Peyer's patch (tissue), 4 donors: ENCODE measurements around the gene MOB3B. TPM values are rescaled to one million over a fixed set of nuclear protein-coding genes. Genes with fewer than 3 reads are reported as not detected.

Experiments used
- DNase-seq, 3 donors: peaks; one replicate each; pipeline ENCODE4 v3.0.0-alpha.2; 2017 to 2019
- H3K27ac ChIP-seq, 4 donors: fragments of 200-600 bp; sonication (generic); one replicate each; pipeline ENCODE4 v1.5.1; 2016 to 2019
- H3K27me3 ChIP-seq, 2 donors: fragments of 200-600 bp; sonication (generic); one replicate each; pipeline ENCODE4 v1.5.1; 2019
- H3K36me3 ChIP-seq, 3 donors: fragments of 200-600 bp; sonication (generic); one replicate each; pipeline ENCODE4 v1.5.1; 2016 to 2019
- H3K4me1 ChIP-seq, 4 donors: fragments of 200-600 bp; sonication (generic); one replicate each; pipeline ENCODE4 v1.5.1; 2016 to 2019
- H3K4me3 ChIP-seq, 4 donors: fragments of 200-600 bp; sonication (generic); 1 replicate in 3 of 4; 2 replicates in 1 of 4; pipeline ENCODE4 v1.5.1; 2016 to 2019; ENCODE audit warnings: mild to moderate bottlenecking in 1 of 4
- H3K9me3 ChIP-seq, 4 donors: fragments of 200-600 bp; sonication (generic); one replicate each; pipeline ENCODE4 v1.5.1; 2016 to 2019; ENCODE audit warnings: mild to moderate bottlenecking in 1 of 4
- CTCF ChIP-seq, 6 experiments: fragments of 450-650 bp in 4 of 6; fragments of 200-600 bp in 2 of 6; sonication (generic) in 1 of 6; IDR thresholded peaks; one replicate each; pipeline ENCODE4 v1.5.1; 2017 to 2019; ENCODE audit warnings: antibody characterized with exemption in 6 of 6, mild to moderate bottlenecking in 3 of 6, moderate library complexity in 1 of 6
- POLR2A ChIP-seq, 2 donors: fragments of 450-650 bp; IDR thresholded peaks; one replicate each; pipeline ENCODE4 v1.5.1; 2017; ENCODE audit warnings: antibody characterized with exemption in 2 of 2, mild to moderate bottlenecking in 2 of 2, moderate library complexity in 2 of 2
- total RNA-seq, 4 donors: library from RNA; depleted of rRNA; stranded (reverse); fragments of >200 nt; gene quantifications; one replicate each; pipeline ENCODE4 v1.1.0, GENCODE V29; 2016

MOB3B gene
- total RNA-seq, 4 donors from 2014 or later = 24.8 to 65.7 (median 36.4) TPM

- DNase-seq = no peak
- Histone ChIP-seq H3K4me3 (no peak overlapping the region), H3K27ac (peak overlapping the region in 2 of 4 donors; percentile 46 to 47), H3K36me3 (no peaks in the 10 kb centered on the region), H3K4me1 (peaks cover 0 to 52% (median 4%) of the 10 kb centered on the region in 4 donors), H3K27me3 (no peaks in the 10 kb centered on the region), H3K9me3 (no peaks in the 10 kb centered on the region)
- TF ChIP-seq POLR2A (IDR thresholded peaks at IDR 0.05) (no peak), CTCF (IDR thresholded peaks at IDR 0.05) (no peak)
Observed at GRCh38 chr9:27340285-27340674, 189.3 kb downstream of the MOB3B start.

GRCh38 chr9:27339661-27340284 lies 189.8 kb downstream of the MOB3B start:
- DNase-seq = no peak
- Histone ChIP-seq H3K4me1 (peaks cover 0 to 52% (median 4%) of the 10 kb centered on the region in 4 donors), H3K9me3 (no peaks in the 10 kb centered on the region), H3K27me3 (no peaks in the 10 kb centered on the region), H3K36me3 (no peaks in the 10 kb centered on the region), H3K4me3 (no peak overlapping the region), H3K27ac (peak overlapping the region in 2 of 4 donors; percentile 46 to 60)
- TF ChIP-seq CTCF (IDR thresholded peaks at IDR 0.05) = no peak
- no peak for TF ChIP-seq POLR2A (IDR thresholded peaks at IDR 0.05)

GRCh38 chr9:27338527-27338903 lies 191.1 kb downstream of the MOB3B start:
- Histone ChIP-seq H3K9me3 (no peaks in the 10 kb centered on the region), H3K27me3 (no peaks in the 10 kb centered on the region), H3K27ac (peak overlapping the region; percentile 26 to 52 (median 43)), H3K36me3 (no peaks in the 10 kb centered on the region), H3K4me1 (peaks cover 0 to 52% (median 4%) of the 10 kb centered on the region in 4 donors), H3K4me3 (no peak overlapping the region)
- TF ChIP-seq POLR2A (IDR thresholded peaks at IDR 0.05) = no peak
- no peak for TF ChIP-seq CTCF (IDR thresholded peaks at IDR 0.05)
- DNase-seq = no peak

GRCh38 chr9:27337833-27338526 lies 191.6 kb downstream of the MOB3B start:
- no peaks in the 10 kb centered on the region for H3K36me3 ChIP-seq
- peak overlapping the region; percentile 26 to 52 (median 43) for H3K27ac ChIP-seq
- no peak overlapping the region for H3K4me3 ChIP-seq
- DNase-seq = no peak
- H3K27me3 ChIP-seq = no peaks in the 10 kb centered on the region
- peaks cover 0 to 52% (median 4%) of the 10 kb centered on the region in 4 donors for H3K4me1 ChIP-seq
- no peak for TF ChIP-seq CTCF (IDR thresholded peaks at IDR 0.05)
- no peak for TF ChIP-seq POLR2A (IDR thresholded peaks at IDR 0.05)
- no peaks in the 10 kb centered on the region for H3K9me3 ChIP-seq

- DNase-seq = no peak
- Histone ChIP-seq H3K27me3 (no peaks in the 10 kb centered on the region), H3K27ac (no peak overlapping the region), H3K4me1 (peaks cover 0 to 51% (median 4%) of the 10 kb centered on the region in 4 donors), H3K9me3 (no peaks in the 10 kb centered on the region), H3K4me3 (no peak overlapping the region), H3K36me3 (no peaks in the 10 kb centered on the region)
- no peak for TF ChIP-seq POLR2A (IDR thresholded peaks at IDR 0.05)
- TF ChIP-seq CTCF (IDR thresholded peaks at IDR 0.05) = no peak
Observed at GRCh38 chr9:27337236-27337635, 192.4 kb downstream of the MOB3B start.
